PC-3 (cell line): ENCODE results near the gene FAM20B. TPM values are rescaled to one million over a fixed set of nuclear protein-coding genes. Genes with fewer than 3 reads are reported as not detected.

Source experiments
- ATAC-seq: fragments of 200-7000 bp; cut with Tn5 transposase; 2 replicates; pipeline ENCODE4 v1.9.1; 2020; ENCODE audit warnings: mild to moderate bottlenecking, moderate library complexity
- BruUV-seq: library from RNA; stranded (reverse); fragments of 400-500 nt; replicated peaks from 2 replicates; lab custom pipeline; 2021; lab: Mats Ljungman, UMichigan
- CTCF ChIA-PET: fragments of 300-600 bp; sonication (Branson Sonifier 250); formaldehyde crosslinking; loops from one replicate; lab custom pipeline; 2022; ENCODE audit warnings: antibody characterized with exemption; lab: Charles Lee
- POLR2A ChIA-PET: fragments of 300-600 bp; sonication (Branson Sonifier 250); formaldehyde crosslinking; loops from one replicate; lab custom pipeline; 2022; ENCODE audit warnings: antibody characterized with exemption; ENCODE audit not compliant: unreplicated experiment; lab: Charles Lee
- DNase-seq: peaks from one replicate; pipeline ENCODE4 v3.0.0-alpha.2; 2015
- H2AFZ ChIP-seq: fragments of 300-600 bp; sonication (generic); 2 replicates; pipeline ENCODE4 v1.6.0; 2016; ENCODE audit warnings: antibody characterized with exemption, low read length
- H3F3A ChIP-seq: fragments of 300-600 bp; sonication (generic); one replicate; pipeline ENCODE4 v1.6.0; 2017; ENCODE audit warnings: antibody characterized with exemption, low read length, control low read depth, mild to moderate bottlenecking; ENCODE audit not compliant: unreplicated experiment
- H3K27ac ChIP-seq: fragments of 300-600 bp; sonication (generic); 2 replicates; pipeline ENCODE4 v1.5.1; 2016; ENCODE audit warnings: mild to moderate bottlenecking, low read length
- H3K27me3 ChIP-seq: fragments of 300-600 bp; sonication (generic); 2 replicates; pipeline ENCODE4 v1.6.1; 2016; ENCODE audit warnings: low read length, mixed read lengths
- H3K36me3 ChIP-seq: fragments of 300-600 bp; sonication (generic); 2 replicates; pipeline ENCODE4 v1.6.1; 2016; ENCODE audit warnings: low read depth, mixed run types, low read length, mixed read lengths
- H3K4me1 ChIP-seq: fragments of 300-600 bp; sonication (generic); 2 replicates; pipeline ENCODE4 v1.5.1; 2016; ENCODE audit warnings: low read length; ENCODE audit not compliant: insufficient read depth
- H3K4me2 ChIP-seq: fragments of 300-600 bp; sonication (generic); 2 replicates; pipeline ENCODE4 v1.6.0; 2016; ENCODE audit warnings: low read length
- H3K4me3 ChIP-seq: fragments of 300-600 bp; sonication (generic); 2 replicates; pipeline ENCODE4 v1.5.1; 2016; ENCODE audit warnings: mild to moderate bottlenecking, low read length, mixed read lengths
- H3K79me2 ChIP-seq: fragments of 300-600 bp; sonication (generic); 2 replicates; pipeline ENCODE4 v1.6.1; 2017; ENCODE audit warnings: low read length, mixed read lengths
- H3K9ac ChIP-seq: fragments of 300-600 bp; sonication (generic); 2 replicates; pipeline ENCODE4 v1.6.0; 2016; ENCODE audit warnings: mild to moderate bottlenecking, low read length
- H3K9me2 ChIP-seq: fragments of 300-600 bp; sonication (generic); replicated peaks from 2 replicates; pipeline ENCODE4 v1.6.1; 2016; ENCODE audit warnings: mixed run types, low read length, mixed read lengths
- H3K9me3 ChIP-seq: fragments of 300-600 bp; sonication (generic); 2 replicates; pipeline ENCODE4 v1.6.1; 2016; ENCODE audit warnings: low read length, mixed read lengths
- H4K20me1 ChIP-seq: fragments of 300-600 bp; sonication (generic); 2 replicates; pipeline ENCODE4 v1.6.1; 2016; ENCODE audit warnings: low read length, mixed read lengths
- CTCF ChIP-seq: fragments of 300-600 bp; sonication (generic); conservative IDR thresholded peaks from 2 replicates; pipeline ENCODE4 v1.5.1; 2017; ENCODE audit warnings: antibody characterized with exemption, low read depth, mild to moderate bottlenecking, low read length
- EZH2 ChIP-seq: fragments of 300-600 bp; sonication (generic); IDR thresholded peaks from one replicate; pipeline ENCODE4 v1.6.1; 2017; ENCODE audit warnings: antibody characterized with exemption, mild to moderate bottlenecking, low read length; ENCODE audit not compliant: unreplicated experiment
- EZH2phosphoT487 ChIP-seq: fragments of 300-600 bp; sonication (generic); IDR thresholded peaks from 2 replicates; pipeline ENCODE4 v1.6.1; 2018; ENCODE audit warnings: mild to moderate bottlenecking, antibody characterized with exemption, low read length, borderline replicate concordance
- intact Hi-C: fragments of 100-400 bp; cut with micrococcal nuclease; formaldehyde crosslinking; loops from 2 replicates; pipeline ENCODE4 v1.9.0; 2023
- total RNA-seq: library from RNA; depleted of rRNA; stranded (reverse); fragments of >200 nt; gene quantifications from 2 replicates; pipeline ENCODE4 v1.2.3, GENCODE V29; 2014

The FAM20B gene
- total RNA-seq, 1 experiment from 2014 or later: 21.1 TPM

DNA sequence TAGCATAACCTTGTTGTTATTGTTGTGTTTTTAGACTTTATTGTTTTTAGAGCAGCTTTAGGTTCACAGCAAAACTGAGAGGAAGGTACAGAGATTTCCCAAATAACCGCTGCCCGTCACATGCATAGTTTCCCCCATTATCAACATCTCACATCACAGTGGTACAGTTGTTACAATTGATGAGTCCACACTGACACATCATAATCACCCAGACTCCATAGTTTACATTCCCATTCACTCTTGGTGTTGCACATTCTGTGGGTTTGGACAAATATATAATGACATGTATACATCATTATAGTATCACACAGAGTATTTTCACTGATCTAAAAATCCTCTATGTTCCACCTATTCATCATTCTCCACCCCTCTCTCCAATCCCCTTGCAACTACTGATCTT is 30.2 kb downstream of the FAM20B start:
- Histone ChIP-seq H3K79me2 (no peaks in the 10 kb centered on the region), H2AFZ (no peak overlapping the region), H4K20me1 (no peaks in the 10 kb centered on the region), H3K9me2 (no peaks in the 10 kb centered on the region), H3K9me3 (no peaks in the 10 kb centered on the region), H3K4me1 (peaks cover 45% of the 10 kb centered on the region), H3K36me3 (peaks cover 4% of the 10 kb centered on the region; the same call in 1 of the 2 replicates), H3K9ac (no peak overlapping the region), H3K4me2 (0 out of 2 replicates have a peak overlapping the region, but pooled peaks have one; percentile 29), H3F3A (no peaks in the 10 kb centered on the region), H3K4me3 (no peak overlapping the region), H3K27me3 (no peaks in the 10 kb centered on the region), H3K27ac (peak overlapping the region; percentile 55)
- DNase-seq (peak; percentile 77), ATAC-seq (peak; percentile 58)
- POLR2A ChIA-PET: no interaction called here
- CTCF ChIA-PET: no interaction called here
- BruUV-seq: no TSS peak
- TF ChIP-seq EZH2phosphoT487 (no peak), CTCF (no peak), EZH2 (no peak)
- intact Hi-C loops: no loop called here

DNA sequence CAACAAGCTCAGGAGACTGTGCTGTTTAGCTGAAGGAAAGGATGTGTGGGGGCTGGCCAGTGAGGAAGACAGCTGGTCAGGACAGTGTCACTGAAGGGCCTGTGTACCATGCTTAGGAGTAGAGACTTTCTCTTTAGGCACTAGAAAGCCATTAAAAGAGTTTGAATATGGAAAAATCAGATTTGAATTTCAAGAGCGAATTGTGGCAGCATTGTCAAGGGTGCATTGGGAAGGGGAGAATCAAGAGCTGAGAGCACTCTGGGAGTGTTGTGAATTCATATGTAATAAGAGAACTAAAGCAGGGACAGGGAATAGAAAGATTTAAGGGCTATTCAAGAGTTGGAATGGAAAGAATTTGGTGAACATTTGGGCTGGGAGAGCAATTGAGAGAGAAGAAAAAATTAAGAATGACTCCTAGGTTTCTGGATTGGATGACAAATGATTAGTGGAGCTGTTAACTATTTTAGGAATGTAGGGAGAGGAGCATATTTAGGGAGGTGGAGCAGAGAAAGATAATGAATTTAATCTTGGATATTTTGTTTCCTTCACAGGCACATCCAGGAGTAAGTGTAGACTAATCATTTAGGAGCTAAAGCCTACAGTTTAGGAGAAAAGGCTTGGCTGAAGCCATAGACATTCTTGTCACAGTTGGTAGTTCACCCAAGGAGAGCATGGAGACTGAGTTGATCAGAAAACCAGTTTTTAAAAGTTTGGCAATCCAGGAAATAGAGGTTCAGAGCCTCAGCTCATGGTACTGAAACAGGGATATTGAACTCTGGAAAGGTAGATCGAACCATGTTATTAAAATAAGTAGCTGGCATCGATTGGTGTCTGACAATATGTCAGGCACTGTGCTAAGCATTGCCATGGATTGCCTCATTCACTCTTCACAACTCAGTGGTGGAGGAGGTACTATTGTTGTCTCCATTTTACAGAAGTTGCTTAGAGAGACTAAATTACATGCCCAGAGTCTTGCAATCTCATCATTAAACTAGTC is 33.1 kb downstream of the FAM20B start:
- intact Hi-C loops: no loop called here
- CTCF ChIA-PET: no interaction called here
- peak; percentile 42 for DNase-seq

More for the DNA sequence above, 33.1 kb downstream of the FAM20B start:
- Histone ChIP-seq H3K27ac (no peak overlapping the region), H3K9me3 (no peaks in the 10 kb centered on the region), H3K4me2 (peak overlapping the region; percentile 17; the same call in 1 of the 2 replicates), H3K27me3 (no peaks in the 10 kb centered on the region), H3K4me3 (no peak overlapping the region), H3K9ac (no peak overlapping the region), H3K36me3 (peaks cover 4% of the 10 kb centered on the region; the same call in 1 of the 2 replicates), H3F3A (no peaks in the 10 kb centered on the region), H4K20me1 (no peaks in the 10 kb centered on the region), H3K9me2 (no peaks in the 10 kb centered on the region), H3K4me1 (peaks cover 32% of the 10 kb centered on the region), H2AFZ (no peak overlapping the region), H3K79me2 (no peaks in the 10 kb centered on the region)
- peak; percentile 15; the same call in 1 of the 2 replicates for ATAC-seq
- POLR2A ChIA-PET: no interaction called here
- no TSS peak for BruUV-seq
- TF ChIP-seq CTCF: no peak
- no peak for TF ChIP-seq EZH2
- no peak for TF ChIP-seq EZH2phosphoT487
